ENCODE data around the gene LANCL3.

The LANCL3 gene

GRCh38 chrX:37607243-37607642, 35.8 kb downstream of the LANCL3 start:
- Histone ChIP-seq H3K4me3 (replicated peaks; ENCODE audit: insufficient read depth, low read length) (no peak overlapping the region), H3K27me3 (ENCODE audit: insufficient read depth, poor library complexity, severe bottlenecking) (peaks cover 14% of the 10 kb centered on the region), H3K27ac (replicated peaks) (no peak overlapping the region)
- no peak for DNase-seq (ENCODE audit: low read depth in 1 of 2, low spot score in 1 of 2)
- TF ChIP-seq CTCF (IDR thresholded peaks at IDR 0.05; ENCODE audit: insufficient read depth, low read length), result no peak
- TF ChIP-seq GABPA (IDR thresholded peaks at IDR 0.05; ENCODE audit: low read depth), result no peak
- no peak for TF ChIP-seq POLR2AphosphoS5 (IDR thresholded peaks at IDR 0.05; ENCODE audit: low read depth)
- no peak for TF ChIP-seq SPI1 (IDR thresholded peaks at IDR 0.05; ENCODE audit: borderline replicate concordance, low read depth)
- no peak for TF ChIP-seq REST (IDR thresholded peaks at IDR 0.05; ENCODE audit: insufficient replicate concordance, low read depth)

GRCh38 chrX:37608156-37608555, 36.7 kb downstream of the LANCL3 start:
- peaks cover 14% of the 10 kb centered on the region for H3K27me3 ChIP-seq (ENCODE audit: insufficient read depth, poor library complexity, severe bottlenecking)
- H3K27ac ChIP-seq (replicated peaks), result no peak overlapping the region
- DNase-seq (ENCODE audit: low read depth in 1 of 2, low spot score in 1 of 2), result no peak
- H3K4me3 ChIP-seq (replicated peaks; ENCODE audit: insufficient read depth, low read length), result no peak overlapping the region
- no peak for TF ChIP-seq GABPA (IDR thresholded peaks at IDR 0.05; ENCODE audit: low read depth)
- no peak for TF ChIP-seq SPI1 (IDR thresholded peaks at IDR 0.05; ENCODE audit: borderline replicate concordance, low read depth)

- no peak for DNase-seq (ENCODE audit: low read depth in 1 of 2, low spot score in 1 of 2)
- TF ChIP-seq SPI1 (IDR thresholded peaks at IDR 0.05; ENCODE audit: borderline replicate concordance, low read depth) (no peak), POLR2AphosphoS5 (IDR thresholded peaks at IDR 0.05; ENCODE audit: low read depth) (no peak), CTCF (IDR thresholded peaks at IDR 0.05; ENCODE audit: insufficient read depth, low read length) (no peak), REST (IDR thresholded peaks at IDR 0.05; ENCODE audit: insufficient replicate concordance, low read depth) (no peak), GABPA (IDR thresholded peaks at IDR 0.05; ENCODE audit: low read depth) (no peak)
- no peak overlapping the region for H3K4me3 ChIP-seq (replicated peaks; ENCODE audit: insufficient read depth, low read length)
- H3K27ac ChIP-seq (replicated peaks), result no peak overlapping the region
- H3K27me3 ChIP-seq (ENCODE audit: insufficient read depth, poor library complexity, severe bottlenecking), result peaks cover 10% of the 10 kb centered on the region
Observed at GRCh38 chrX:37609727-37610126, 38.3 kb downstream of the LANCL3 start.

GRCh38 chrX:37613933-37614332, 42.5 kb downstream of the LANCL3 start:
- no peak for TF ChIP-seq REST (IDR thresholded peaks at IDR 0.05; ENCODE audit: insufficient replicate concordance, low read depth)
- no peak for TF ChIP-seq CTCF (IDR thresholded peaks at IDR 0.05; ENCODE audit: insufficient read depth, low read length)
- TF ChIP-seq POLR2AphosphoS5 (IDR thresholded peaks at IDR 0.05; ENCODE audit: low read depth), result no peak
- no peak for TF ChIP-seq GABPA (IDR thresholded peaks at IDR 0.05; ENCODE audit: low read depth)
- TF ChIP-seq SPI1 (IDR thresholded peaks at IDR 0.05; ENCODE audit: borderline replicate concordance, low read depth), result no peak
- Histone ChIP-seq H3K27me3 (ENCODE audit: insufficient read depth, poor library complexity, severe bottlenecking) (no peaks in the 10 kb centered on the region), H3K27ac (replicated peaks) (no peak overlapping the region), H3K4me3 (replicated peaks; ENCODE audit: insufficient read depth, low read length) (no peak overlapping the region)
- DNase-seq (ENCODE audit: low read depth in 1 of 2, low spot score in 1 of 2), result no peak

All from HL-60 (cell line).